K562 (cell line): ENCODE measurements around the gene CDK14. TPM values are rescaled to one million over a fixed set of nuclear protein-coding genes. Genes with fewer than 3 reads are reported as not detected.

Experiments
- polyA plus RNA-seq, 8 experiments: library from polyadenylated mRNA; depleted of rRNA in 4 of 8; stranded (reverse) in 5 of 8; unstranded in 3 of 8; fragments of >200 nt; fragmentation: Nextera tagmentation in 2 of 8; fragmentation: Illumina TruSeq in 1 of 8; extraction: Ambion mirVana in 2 of 8; extraction: Trizol in 1 of 8; gene quantifications; 2 replicates each; pipeline versions ENCODE4 v1.2.1 to v1.2.3, GENCODE V29; 2011 to 2014; ENCODE audit warnings: inconsistent platforms in 1 of 8, missing spikeins in 1 of 8
- total RNA-seq, 7 experiments: library from RNA; depleted of rRNA in 6 of 7; stranded (reverse); fragments of >200 nt in 6 of 7; fragmentation: Illumina TruSeq in 2 of 7; extraction: Trizol in 2 of 7; gene quantifications; 2 replicates each; pipeline versions ENCODE4 v1.2.1 to v1.2.3, GENCODE V29; 2011 to 2021; ENCODE audit warnings: low replicate concordance in 1 of 7
- TF ChIP-seq, protein P1 (sequence below): fragments of 200-600 bp; sonication (generic); IDR thresholded peaks from one replicate; pipeline ENCODE4 v1.6.1; 2012; ENCODE audit warnings: mild to moderate bottlenecking, low read depth, low read length, inconsistent platforms
- TF ChIP-seq, protein P2 (sequence below): IDR thresholded peaks from 3 replicates; pipeline ENCODE4 v1.6.1; 2011; ENCODE audit warnings: borderline replicate concordance, mild to moderate bottlenecking; ENCODE audit not compliant: insufficient read length, insufficient read depth

The CDK14 gene
- total and polyA plus RNA-seq, 9 of the 15 experiments (the other 6 are each of a cell fraction or from before 2014, with no cell fraction given), result 0.03 to 0.91 (median 0.16) TPM

DNA sequence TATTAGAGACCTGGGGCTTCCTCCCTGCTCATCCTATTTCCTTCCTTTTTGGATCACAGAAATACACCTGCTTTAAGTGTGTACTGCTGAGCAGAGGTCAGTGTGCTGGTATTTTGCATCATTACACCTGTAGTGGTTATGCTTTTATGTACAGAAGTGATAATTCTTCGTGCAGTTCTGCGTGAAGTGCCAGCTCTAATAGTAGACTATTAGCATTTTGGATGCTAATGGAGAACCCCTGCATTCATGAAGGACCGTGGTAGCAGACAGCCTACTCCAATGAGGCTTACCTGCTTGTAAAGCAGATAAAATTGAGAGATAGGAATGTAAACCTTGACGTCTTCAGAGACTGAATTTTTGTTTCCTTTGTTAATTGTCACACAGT, 114.3 kb downstream of the CDK14 start (continued):
- TF ChIP-seq, protein P1, sequence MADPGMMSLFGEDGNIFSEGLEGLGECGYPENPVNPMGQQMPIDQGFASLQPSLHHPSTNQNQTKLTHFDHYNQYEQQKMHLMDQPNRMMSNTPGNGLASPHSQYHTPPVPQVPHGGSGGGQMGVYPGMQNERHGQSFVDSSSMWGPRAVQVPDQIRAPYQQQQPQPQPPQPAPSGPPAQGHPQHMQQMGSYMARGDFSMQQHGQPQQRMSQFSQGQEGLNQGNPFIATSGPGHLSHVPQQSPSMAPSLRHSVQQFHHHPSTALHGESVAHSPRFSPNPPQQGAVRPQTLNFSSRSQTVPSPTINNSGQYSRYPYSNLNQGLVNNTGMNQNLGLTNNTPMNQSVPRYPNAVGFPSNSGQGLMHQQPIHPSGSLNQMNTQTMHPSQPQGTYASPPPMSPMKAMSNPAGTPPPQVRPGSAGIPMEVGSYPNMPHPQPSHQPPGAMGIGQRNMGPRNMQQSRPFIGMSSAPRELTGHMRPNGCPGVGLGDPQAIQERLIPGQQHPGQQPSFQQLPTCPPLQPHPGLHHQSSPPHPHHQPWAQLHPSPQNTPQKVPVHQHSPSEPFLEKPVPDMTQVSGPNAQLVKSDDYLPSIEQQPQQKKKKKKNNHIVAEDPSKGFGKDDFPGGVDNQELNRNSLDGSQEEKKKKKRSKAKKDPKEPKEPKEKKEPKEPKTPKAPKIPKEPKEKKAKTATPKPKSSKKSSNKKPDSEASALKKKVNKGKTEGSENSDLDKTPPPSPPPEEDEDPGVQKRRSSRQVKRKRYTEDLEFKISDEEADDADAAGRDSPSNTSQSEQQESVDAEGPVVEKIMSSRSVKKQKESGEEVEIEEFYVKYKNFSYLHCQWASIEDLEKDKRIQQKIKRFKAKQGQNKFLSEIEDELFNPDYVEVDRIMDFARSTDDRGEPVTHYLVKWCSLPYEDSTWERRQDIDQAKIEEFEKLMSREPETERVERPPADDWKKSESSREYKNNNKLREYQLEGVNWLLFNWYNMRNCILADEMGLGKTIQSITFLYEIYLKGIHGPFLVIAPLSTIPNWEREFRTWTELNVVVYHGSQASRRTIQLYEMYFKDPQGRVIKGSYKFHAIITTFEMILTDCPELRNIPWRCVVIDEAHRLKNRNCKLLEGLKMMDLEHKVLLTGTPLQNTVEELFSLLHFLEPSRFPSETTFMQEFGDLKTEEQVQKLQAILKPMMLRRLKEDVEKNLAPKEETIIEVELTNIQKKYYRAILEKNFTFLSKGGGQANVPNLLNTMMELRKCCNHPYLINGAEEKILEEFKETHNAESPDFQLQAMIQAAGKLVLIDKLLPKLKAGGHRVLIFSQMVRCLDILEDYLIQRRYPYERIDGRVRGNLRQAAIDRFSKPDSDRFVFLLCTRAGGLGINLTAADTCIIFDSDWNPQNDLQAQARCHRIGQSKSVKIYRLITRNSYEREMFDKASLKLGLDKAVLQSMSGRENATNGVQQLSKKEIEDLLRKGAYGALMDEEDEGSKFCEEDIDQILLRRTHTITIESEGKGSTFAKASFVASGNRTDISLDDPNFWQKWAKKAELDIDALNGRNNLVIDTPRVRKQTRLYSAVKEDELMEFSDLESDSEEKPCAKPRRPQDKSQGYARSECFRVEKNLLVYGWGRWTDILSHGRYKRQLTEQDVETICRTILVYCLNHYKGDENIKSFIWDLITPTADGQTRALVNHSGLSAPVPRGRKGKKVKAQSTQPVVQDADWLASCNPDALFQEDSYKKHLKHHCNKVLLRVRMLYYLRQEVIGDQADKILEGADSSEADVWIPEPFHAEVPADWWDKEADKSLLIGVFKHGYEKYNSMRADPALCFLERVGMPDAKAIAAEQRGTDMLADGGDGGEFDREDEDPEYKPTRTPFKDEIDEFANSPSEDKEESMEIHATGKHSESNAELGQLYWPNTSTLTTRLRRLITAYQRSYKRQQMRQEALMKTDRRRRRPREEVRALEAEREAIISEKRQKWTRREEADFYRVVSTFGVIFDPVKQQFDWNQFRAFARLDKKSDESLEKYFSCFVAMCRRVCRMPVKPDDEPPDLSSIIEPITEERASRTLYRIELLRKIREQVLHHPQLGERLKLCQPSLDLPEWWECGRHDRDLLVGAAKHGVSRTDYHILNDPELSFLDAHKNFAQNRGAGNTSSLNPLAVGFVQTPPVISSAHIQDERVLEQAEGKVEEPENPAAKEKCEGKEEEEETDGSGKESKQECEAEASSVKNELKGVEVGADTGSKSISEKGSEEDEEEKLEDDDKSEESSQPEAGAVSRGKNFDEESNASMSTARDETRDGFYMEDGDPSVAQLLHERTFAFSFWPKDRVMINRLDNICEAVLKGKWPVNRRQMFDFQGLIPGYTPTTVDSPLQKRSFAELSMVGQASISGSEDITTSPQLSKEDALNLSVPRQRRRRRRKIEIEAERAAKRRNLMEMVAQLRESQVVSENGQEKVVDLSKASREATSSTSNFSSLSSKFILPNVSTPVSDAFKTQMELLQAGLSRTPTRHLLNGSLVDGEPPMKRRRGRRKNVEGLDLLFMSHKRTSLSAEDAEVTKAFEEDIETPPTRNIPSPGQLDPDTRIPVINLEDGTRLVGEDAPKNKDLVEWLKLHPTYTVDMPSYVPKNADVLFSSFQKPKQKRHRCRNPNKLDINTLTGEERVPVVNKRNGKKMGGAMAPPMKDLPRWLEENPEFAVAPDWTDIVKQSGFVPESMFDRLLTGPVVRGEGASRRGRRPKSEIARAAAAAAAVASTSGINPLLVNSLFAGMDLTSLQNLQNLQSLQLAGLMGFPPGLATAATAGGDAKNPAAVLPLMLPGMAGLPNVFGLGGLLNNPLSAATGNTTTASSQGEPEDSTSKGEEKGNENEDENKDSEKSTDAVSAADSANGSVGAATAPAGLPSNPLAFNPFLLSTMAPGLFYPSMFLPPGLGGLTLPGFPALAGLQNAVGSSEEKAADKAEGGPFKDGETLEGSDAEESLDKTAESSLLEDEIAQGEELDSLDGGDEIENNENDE, result no peak
- TF ChIP-seq, protein P2, sequence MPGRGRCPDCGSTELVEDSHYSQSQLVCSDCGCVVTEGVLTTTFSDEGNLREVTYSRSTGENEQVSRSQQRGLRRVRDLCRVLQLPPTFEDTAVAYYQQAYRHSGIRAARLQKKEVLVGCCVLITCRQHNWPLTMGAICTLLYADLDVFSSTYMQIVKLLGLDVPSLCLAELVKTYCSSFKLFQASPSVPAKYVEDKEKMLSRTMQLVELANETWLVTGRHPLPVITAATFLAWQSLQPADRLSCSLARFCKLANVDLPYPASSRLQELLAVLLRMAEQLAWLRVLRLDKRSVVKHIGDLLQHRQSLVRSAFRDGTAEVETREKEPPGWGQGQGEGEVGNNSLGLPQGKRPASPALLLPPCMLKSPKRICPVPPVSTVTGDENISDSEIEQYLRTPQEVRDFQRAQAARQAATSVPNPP, result no peak
